WTC11 (cell line): ENCODE measurements around the gene ZFX. TPM values are rescaled to one million over a fixed set of nuclear protein-coding genes. Genes with fewer than 3 reads are reported as not detected.

Source experiments
- ATAC-seq: fragments of 200-7000 bp; cut with Tn5 transposase; 2 replicates; pipeline ENCODE4 v1.10.0; 2021; ENCODE audit warnings: mild to moderate bottlenecking, moderate library complexity
- CTCF ChIA-PET: fragments of 300-600 bp; sonication (Branson Sonifier 250); formaldehyde crosslinking; loops from one replicate; lab custom pipeline; 2021; ENCODE audit warnings: antibody characterized with exemption; lab: Charles Lee
- POLR2A ChIA-PET: fragments of 350-600 bp; sonication (Branson Sonifier 250); formaldehyde crosslinking; loops from one replicate; lab custom pipeline; 2021; ENCODE audit warnings: antibody characterized with exemption; lab: Charles Lee
- DNase-seq: peaks from one replicate; pipeline ENCODE4 v3.0.0; 2021; ENCODE audit warnings: low spot score
- H3K27ac Mint-ChIP-seq: 2 replicates; pipeline ENCODE4 v1.8.0; 2021; ENCODE audit warnings: mixed read lengths
- H3K27me3 Mint-ChIP-seq: 2 replicates; pipeline ENCODE4 v1.8.0; 2021; ENCODE audit warnings: low read depth, mild to moderate bottlenecking, moderate library complexity, mixed read lengths
- H3K36me3 Mint-ChIP-seq: 2 replicates; pipeline ENCODE4 v1.8.0; 2021; ENCODE audit warnings: mixed read lengths
- H3K4me1 Mint-ChIP-seq: 2 replicates; pipeline ENCODE4 v1.8.0; 2022; ENCODE audit warnings: mixed read lengths
- H3K4me3 Mint-ChIP-seq: 2 replicates; pipeline ENCODE4 v1.8.0; 2021; ENCODE audit warnings: mild to moderate bottlenecking, moderate library complexity, mixed read lengths
- H3K9me3 Mint-ChIP-seq: 2 replicates; pipeline ENCODE4 v1.8.0; 2021; ENCODE audit warnings: mixed read lengths
- ATF2 ChIP-seq: sonication (generic); formaldehyde crosslinking; IDR thresholded peaks from 2 replicates; pipeline ENCODE4 v1.8.1; 2022; ENCODE audit warnings: low read depth, missing genetic modification reagents, borderline replicate concordance
- CDX4 ChIP-seq: fragments of 250-450 bp; sonication (Bioruptor Pico); IDR thresholded peaks from 2 replicates; pipeline ENCODE4 v1.9.0; 2021; ENCODE audit warnings: moderate library complexity, mild to moderate bottlenecking, inconsistent platforms, borderline replicate concordance
- E2F5 ChIP-seq: sonication (generic); formaldehyde crosslinking; IDR thresholded peaks from 2 replicates; pipeline ENCODE4 v1.8.1; 2022; ENCODE audit warnings: mild to moderate bottlenecking, moderate library complexity, missing genetic modification reagents
- ESRRA ChIP-seq: sonication (generic); formaldehyde crosslinking; IDR thresholded peaks from 2 replicates; pipeline ENCODE4 v1.8.1; 2022; ENCODE audit warnings: mild to moderate bottlenecking, missing genetic modification reagents, borderline replicate concordance
- FOXP1 ChIP-seq: sonication (generic); formaldehyde crosslinking; IDR thresholded peaks from 2 replicates; pipeline ENCODE4 v1.8.0; 2022; ENCODE audit warnings: missing genetic modification reagents, mild to moderate bottlenecking, moderate library complexity, borderline replicate concordance
- GTF2I ChIP-seq: fragments of 250-450 bp; sonication (Bioruptor Pico); conservative IDR thresholded peaks from 2 replicates; pipeline ENCODE4 v1.4.0; 2021; ENCODE audit warnings: mild to moderate bottlenecking
- HMGXB4 ChIP-seq: sonication (generic); formaldehyde crosslinking; IDR thresholded peaks from 2 replicates; pipeline ENCODE4 v1.8.1; 2023; ENCODE audit warnings: mild to moderate bottlenecking, moderate library complexity, missing genetic modification reagents
- JAZF1 ChIP-seq: fragments of 250-450 bp; sonication (Bioruptor Pico); IDR thresholded peaks from 2 replicates; pipeline ENCODE4 v1.9.0; 2021; ENCODE audit warnings: moderate library complexity, mild to moderate bottlenecking, inconsistent platforms
- KAT7 ChIP-seq: sonication (generic); formaldehyde crosslinking; IDR thresholded peaks from 2 replicates; pipeline ENCODE4 v1.8.1; 2023; ENCODE audit warnings: missing genetic modification reagents, mild to moderate bottlenecking, borderline replicate concordance
- MXD4 ChIP-seq: fragments of 250-450 bp; sonication (Bioruptor Pico); IDR thresholded peaks from 2 replicates; pipeline ENCODE4 v1.8.0; 2021; ENCODE audit warnings: mild to moderate bottlenecking, moderate library complexity, borderline replicate concordance
- NFATC4 ChIP-seq: fragments of 250-450 bp; sonication (Bioruptor Pico); IDR thresholded peaks from 2 replicates; pipeline ENCODE4 v1.9.0; 2021; ENCODE audit warnings: mild to moderate bottlenecking
- OVOL2 ChIP-seq: fragments of 250-450 bp; sonication (Bioruptor Pico); IDR thresholded peaks from 2 replicates; pipeline ENCODE4 v1.9.0; 2021; ENCODE audit warnings: mild to moderate bottlenecking, borderline replicate concordance
- PREB ChIP-seq: sonication (generic); formaldehyde crosslinking; IDR thresholded peaks from 2 replicates; pipeline ENCODE4 v1.8.1; 2022; ENCODE audit warnings: mild to moderate bottlenecking, missing genetic modification reagents, moderate library complexity, borderline replicate concordance
- STAT6 ChIP-seq: sonication (generic); formaldehyde crosslinking; conservative IDR thresholded peaks from 2 replicates; pipeline ENCODE4 v1.8.1; 2023; ENCODE audit warnings: mild to moderate bottlenecking, low read depth, missing genetic modification reagents, moderate library complexity
- TEAD1 ChIP-seq: sonication (generic); formaldehyde crosslinking; IDR thresholded peaks from 2 replicates; pipeline ENCODE4 v1.8.0; 2022; ENCODE audit warnings: mild to moderate bottlenecking, missing genetic modification reagents
- USF1 ChIP-seq: sonication (generic); formaldehyde crosslinking; IDR thresholded peaks from 2 replicates; pipeline ENCODE4 v1.8.0; 2022; ENCODE audit warnings: mild to moderate bottlenecking, missing genetic modification reagents
- ZBTB21 ChIP-seq: sonication (generic); formaldehyde crosslinking; IDR thresholded peaks from 2 replicates; pipeline ENCODE4 v1.8.1; 2023; ENCODE audit warnings: mild to moderate bottlenecking, missing genetic modification reagents, borderline replicate concordance
- ZBTB43 ChIP-seq: sonication (generic); formaldehyde crosslinking; IDR thresholded peaks from 2 replicates; pipeline ENCODE4 v1.8.1; 2023; ENCODE audit warnings: mild to moderate bottlenecking, missing genetic modification reagents
- ZNF396 ChIP-seq: fragments of 250-450 bp; sonication (Bioruptor Pico); IDR thresholded peaks from 2 replicates; pipeline ENCODE4 v1.8.0; 2021; ENCODE audit warnings: mild to moderate bottlenecking, moderate library complexity, borderline replicate concordance
- ZNF532 ChIP-seq: fragments of 250-450 bp; sonication (Bioruptor Pico); IDR thresholded peaks from 2 replicates; pipeline ENCODE4 v1.9.0; 2021; ENCODE audit warnings: mild to moderate bottlenecking, borderline replicate concordance
- total RNA-seq: library from RNA; stranded (reverse); gene quantifications from 3 replicates; pipeline ENCODE4 v1.2.3, GENCODE V29; 2021

The ZFX gene
- total RNA-seq, 1 experiment from 2014 or later: 19.3 TPM

GRCh38 chrX:24229976-24230375 is 80.4 kb downstream of the ZFX start:
- H3K36me3 Mint-ChIP-seq: peaks cover 8% of the 10 kb centered on the region
- no peak overlapping the region for H3K4me3 Mint-ChIP-seq
- no peak overlapping the region for H3K27ac Mint-ChIP-seq
- TF ChIP-seq NFATC4 (CRISPR knock-in tag) (no peak), ZNF532 (CRISPR knock-in tag) (no peak), TEAD1 (no peak), ZBTB21 (CRISPR knock-in tag) (no peak), ATF2 (CRISPR knock-in tag) (no peak), ESRRA (CRISPR knock-in tag) (no peak), FOXP1 (CRISPR knock-in tag) (no peak), ZBTB43 (CRISPR knock-in tag) (no peak), USF1 (CRISPR knock-in tag) (no peak), KAT7 (no peak), JAZF1 (CRISPR knock-in tag) (no peak), MXD4 (CRISPR knock-in tag) (no peak), OVOL2 (CRISPR knock-in tag) (no peak), GTF2I (CRISPR knock-in tag) (no peak)
- peaks cover 4% of the 10 kb centered on the region; the same call in 1 of the 2 replicates for H3K27me3 Mint-ChIP-seq
- CTCF ChIA-PET: no interaction called here
- H3K9me3 Mint-ChIP-seq: peaks cover 21% of the 10 kb centered on the region
- no peak for ATAC-seq
- no peaks in the 10 kb centered on the region for H3K4me1 Mint-ChIP-seq
- DNase-seq: no peak
- POLR2A ChIA-PET: no interaction called here

GRCh38 chrX:24231131-24231540 is 81.6 kb downstream of the ZFX start:
- H3K9me3 Mint-ChIP-seq: peaks cover 12% of the 10 kb centered on the region
- CTCF ChIA-PET: interaction anchor here (0.6 kb wide), 1 partner anchor 142 kb away, joined by 3 read pairs; no protein-coding TSS in a partner anchor
- no peak overlapping the region for H3K4me3 Mint-ChIP-seq
- H3K27ac Mint-ChIP-seq: no peak overlapping the region
- no peaks in the 10 kb centered on the region for H3K4me1 Mint-ChIP-seq
- DNase-seq (no peak), ATAC-seq (no peak)
- peaks cover 4% of the 10 kb centered on the region; the same call in 1 of the 2 replicates for H3K27me3 Mint-ChIP-seq
- POLR2A ChIA-PET: interaction anchor here (0.6 kb wide), 1 partner anchor 511 kb away, joined by 3 read pairs; no protein-coding TSS in a partner anchor
- no peaks in the 10 kb centered on the region for H3K36me3 Mint-ChIP-seq
- no peak for TF ChIP-seq PREB (CRISPR knock-in tag)
- no peak for TF ChIP-seq ZNF396 (CRISPR knock-in tag)
- no peak for TF ChIP-seq HMGXB4
- TF ChIP-seq E2F5 (CRISPR knock-in tag): no peak
- TF ChIP-seq STAT6: no peak
- TF ChIP-seq CDX4: no peak
